HepG2 (cell line): ENCODE data around the gene H19. TPM values are rescaled to one million over a fixed set of nuclear protein-coding genes. Genes with fewer than 3 reads are reported as not detected.

ENCODE experiments used
- ATAC-seq: fragments of 200-7000 bp; cut with Tn5 transposase; 3 replicates; pipeline ENCODE4 v1.9.1; 2020; ENCODE audit warnings: mild to moderate bottlenecking, moderate library complexity
- BruUV-seq: library from RNA; stranded (reverse); fragments of 400-500 nt; replicated peaks from 2 replicates; lab custom pipeline; 2021; lab: Mats Ljungman, UMichigan
- CTCF ChIA-PET: fragments of 300-600 bp; formaldehyde crosslinking; extraction: SDS; loops from one replicate; lab custom pipeline; 2021; ENCODE audit warnings: low total read pairs, inconsistent platforms, low intra/inter-chr PET ratio; lab: Yijun Ruan, JAX
- POLR2A ChIA-PET: fragments of 350-600 bp; sonication (Branson Sonifier 250); formaldehyde crosslinking; loops from one replicate; lab custom pipeline; 2020; ENCODE audit warnings: antibody characterized with exemption, inconsistent platforms; lab: Yijun Ruan, JAX
- DNase-seq: peaks from one replicate; pipeline ENCODE4 v3.0.0-alpha.2; 2015; ENCODE audit warnings: low spot score
- FAIRE-seq: peaks from 3 replicates; lab custom pipeline; 2011; peaks lifted over from hg19 to GRCh38; lab: Jason Lieb, UNC
- H2AFZ ChIP-seq: one replicate; pipeline ENCODE4 v1.6.1; 2011; ENCODE audit warnings: low read length, inconsistent platforms
- H3K27ac ChIP-seq: fragments of 300-600 bp; 3 replicates; pipeline ENCODE4 v1.8.0; 2011; ENCODE audit warnings: mixed run types, mild to moderate bottlenecking, mixed read lengths, low read length, inconsistent platforms; ENCODE audit not compliant: insufficient read depth; ENCODE audit errors: extremely low read length
- H3K27me3 ChIP-seq, 2 experiments: fragments of 200-600 bp in 1 of 2; 2 replicates in 1 of 2; 3 replicates in 1 of 2; pipeline versions ENCODE4 v1.6.0 to v1.8.0; 2011; ENCODE audit warnings: low read length in 2 of 2, mild to moderate bottlenecking in 2 of 2, moderate library complexity in 2 of 2, inconsistent platforms in 1 of 2; ENCODE audit not compliant: insufficient read depth in 2 of 2, control insufficient read depth in 1 of 2
- H3K36me3 ChIP-seq, 2 experiments: fragments of 200-600 bp in 1 of 2; replicated peaks in 1 of 2; 2 replicates in 1 of 2; 3 replicates in 1 of 2; pipeline versions ENCODE4 v1.5.1 to v1.8.0; 2011; ENCODE audit warnings: low read length in 2 of 2, inconsistent platforms in 1 of 2; ENCODE audit not compliant: insufficient read depth in 2 of 2, control insufficient read depth in 1 of 2
- H3K4me1 ChIP-seq: 2 replicates; pipeline ENCODE4 v1.5.1; 2012; ENCODE audit warnings: low read length, inconsistent platforms; ENCODE audit not compliant: insufficient read depth
- H3K4me2 ChIP-seq: 2 replicates; pipeline ENCODE4 v1.6.0; 2011; ENCODE audit warnings: low read depth, low read length, inconsistent platforms
- H3K4me3 ChIP-seq, 3 experiments: fragments of 200-600 bp in 1 of 3; sonication (generic), shearing (Covaris generic) in 1 of 3; replicated peaks in 1 of 3; 2 replicates each; pipeline ENCODE4 v1.5.1; 2011 to 2016; ENCODE audit warnings: low read length in 3 of 3, inconsistent platforms in 2 of 3, low read depth in 2 of 3, mild to moderate bottlenecking in 2 of 3, control low read depth in 1 of 3, mixed read lengths in 1 of 3; ENCODE audit not compliant: insufficient read depth in 1 of 3
- H3K79me2 ChIP-seq: one replicate; pipeline ENCODE4 v1.6.1; 2011; ENCODE audit warnings: low read length, inconsistent platforms; ENCODE audit not compliant: insufficient read depth
- H3K9ac ChIP-seq: 2 replicates; pipeline ENCODE4 v1.6.0; 2011; ENCODE audit warnings: mild to moderate bottlenecking, low read depth, low read length, inconsistent platforms; ENCODE audit not compliant: insufficient read depth
- H3K9me3 ChIP-seq: 2 replicates; pipeline ENCODE4 v1.5.1; 2012; ENCODE audit warnings: mild to moderate bottlenecking, low read length
- H4K20me1 ChIP-seq: 2 replicates; pipeline ENCODE4 v1.6.0; 2011; ENCODE audit warnings: inconsistent platforms, mild to moderate bottlenecking, low read length, moderate library complexity; ENCODE audit not compliant: insufficient read depth
- DPF2 ChIP-seq: sonication (generic); formaldehyde crosslinking; IDR thresholded peaks from 2 replicates; pipeline ENCODE4 v1.4.0; 2020; ENCODE audit warnings: mild to moderate bottlenecking, low read depth, missing genetic modification reagents, borderline replicate concordance
- HHEX ChIP-seq: IDR thresholded peaks from 2 replicates; pipeline ENCODE4 v1.6.1; 2016; ENCODE audit warnings: control low read depth
- ZBTB7A ChIP-seq: sonication (generic); formaldehyde crosslinking; IDR thresholded peaks from 2 replicates; pipeline ENCODE4 v1.8.0; 2022; ENCODE audit warnings: mild to moderate bottlenecking, missing genetic modification reagents
- WGBS: methylation state at CpG from one replicate; pipeline ENCODE4 v1.1.6; 2017; ENCODE audit warnings: low lambda C conversion rate; 5-methylcytosine and 5-hydroxymethylcytosine counted together
- in situ Hi-C: cut with HindIII; loops from 2 replicates; pipeline ENCODE4 v1.10.0; 2017; ENCODE audit warnings: low pct_unique_long_range_greater_than_20kb; ENCODE audit not compliant: extremely low pct_ligation_motif_present
- intact Hi-C: fragments of 100-400 bp; cut with micrococcal nuclease; formaldehyde crosslinking; loops from one replicate; pipeline ENCODE4 v1.10.0; 2022; ENCODE audit not compliant: unreplicated experiment
- polyA plus RNA-seq, 8 experiments: library from polyadenylated mRNA; depleted of rRNA in 3 of 8; stranded (reverse) in 7 of 8; unstranded in 1 of 8; fragments of >200 nt; fragmentation: Illumina TruSeq in 4 of 8; extraction: Trizol in 4 of 8; gene quantifications; 2 replicates each; pipeline versions ENCODE4 v1.2.1 to v1.2.3, GENCODE V29; 2011 to 2016; ENCODE audit warnings: low read depth in 4 of 8, missing spikeins in 1 of 8, mixed read lengths in 1 of 8; ENCODE audit not compliant: insufficient read depth in 1 of 8
- total RNA-seq, 5 experiments: library from RNA; depleted of rRNA; stranded (reverse); fragments of >200 nt; fragmentation: Illumina TruSeq; extraction: Trizol; gene quantifications; 2 replicates each; pipeline ENCODE4 v1.2.3, GENCODE V29; 2016; ENCODE audit warnings: low read depth in 1 of 5
- TF ChIP-seq, protein P1 (sequence below): sonication (generic); formaldehyde crosslinking; IDR thresholded peaks from 2 replicates; pipeline ENCODE4 v1.5.1; 2020; ENCODE audit warnings: mild to moderate bottlenecking, missing genetic modification reagents, moderate library complexity

H19 gene
- total and polyA plus RNA-seq, 2 of the 13 experiments (the other 11 are each of a cell fraction or from before 2014, with no cell fraction given), result 1.2 to 2.4 TPM

DNA sequence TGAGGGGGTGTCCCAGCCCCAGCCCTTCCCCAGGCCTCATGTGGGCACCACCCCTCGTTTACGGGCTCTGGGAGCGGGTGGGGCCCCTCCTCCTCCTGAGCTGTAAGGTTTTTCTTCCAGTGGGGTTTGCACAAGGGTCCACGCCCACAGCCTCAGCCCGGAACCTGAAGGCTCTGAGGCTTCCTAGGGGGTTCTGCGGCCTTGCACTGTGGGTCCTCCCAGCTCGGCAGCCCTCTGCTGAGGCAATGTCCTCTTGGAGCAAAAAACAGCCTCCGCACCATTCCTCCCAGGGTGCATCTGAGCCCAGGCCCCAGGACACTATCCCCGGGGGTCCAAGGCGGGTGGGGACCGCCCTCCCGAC, 14.1 kb downstream of the H19 start:
- ATAC-seq, result no peak
- TF ChIP-seq, protein P1, sequence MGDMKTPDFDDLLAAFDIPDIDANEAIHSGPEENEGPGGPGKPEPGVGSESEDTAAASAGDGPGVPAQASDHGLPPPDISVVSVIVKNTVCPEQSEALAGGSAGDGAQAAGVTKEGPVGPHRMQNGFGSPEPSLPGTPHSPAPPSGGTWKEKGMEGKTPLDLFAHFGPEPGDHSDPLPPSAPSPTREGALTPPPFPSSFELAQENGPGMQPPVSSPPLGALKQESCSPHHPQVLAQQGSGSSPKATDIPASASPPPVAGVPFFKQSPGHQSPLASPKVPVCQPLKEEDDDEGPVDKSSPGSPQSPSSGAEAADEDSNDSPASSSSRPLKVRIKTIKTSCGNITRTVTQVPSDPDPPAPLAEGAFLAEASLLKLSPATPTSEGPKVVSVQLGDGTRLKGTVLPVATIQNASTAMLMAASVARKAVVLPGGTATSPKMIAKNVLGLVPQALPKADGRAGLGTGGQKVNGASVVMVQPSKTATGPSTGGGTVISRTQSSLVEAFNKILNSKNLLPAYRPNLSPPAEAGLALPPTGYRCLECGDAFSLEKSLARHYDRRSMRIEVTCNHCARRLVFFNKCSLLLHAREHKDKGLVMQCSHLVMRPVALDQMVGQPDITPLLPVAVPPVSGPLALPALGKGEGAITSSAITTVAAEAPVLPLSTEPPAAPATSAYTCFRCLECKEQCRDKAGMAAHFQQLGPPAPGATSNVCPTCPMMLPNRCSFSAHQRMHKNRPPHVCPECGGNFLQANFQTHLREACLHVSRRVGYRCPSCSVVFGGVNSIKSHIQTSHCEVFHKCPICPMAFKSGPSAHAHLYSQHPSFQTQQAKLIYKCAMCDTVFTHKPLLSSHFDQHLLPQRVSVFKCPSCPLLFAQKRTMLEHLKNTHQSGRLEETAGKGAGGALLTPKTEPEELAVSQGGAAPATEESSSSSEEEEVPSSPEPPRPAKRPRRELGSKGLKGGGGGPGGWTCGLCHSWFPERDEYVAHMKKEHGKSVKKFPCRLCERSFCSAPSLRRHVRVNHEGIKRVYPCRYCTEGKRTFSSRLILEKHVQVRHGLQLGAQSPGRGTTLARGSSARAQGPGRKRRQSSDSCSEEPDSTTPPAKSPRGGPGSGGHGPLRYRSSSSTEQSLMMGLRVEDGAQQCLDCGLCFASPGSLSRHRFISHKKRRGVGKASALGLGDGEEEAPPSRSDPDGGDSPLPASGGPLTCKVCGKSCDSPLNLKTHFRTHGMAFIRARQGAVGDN (CRISPR knock-in tag), result peak; percentile 56; the same call in 1 of the 2 replicates
- TF ChIP-seq ZBTB7A (CRISPR knock-in tag), result 0 out of 2 replicates have a peak, but pooled peaks have one; percentile 14
- no peak for TF ChIP-seq HHEX
- no peak for TF ChIP-seq DPF2 (CRISPR knock-in tag)
- TF ChIP-seq, all 625 proteins: peak for 2
- no CpG with 5 or more reads among the region's 12 CpGs for WGBS
- H2AFZ ChIP-seq, result no peak overlapping the region
- intact Hi-C loops, result no loop called here
- H3K4me3 ChIP-seq, result no peak overlapping the region
- no peak for FAIRE-seq
- in situ Hi-C loops, result no loop called here
- peak overlapping the region; percentile 48 for H3K27ac ChIP-seq
- no peaks in the 10 kb centered on the region for H4K20me1 ChIP-seq
- H3K9me3 ChIP-seq, result no peaks in the 10 kb centered on the region
- ChIA-PET CTCF (no interaction called here), POLR2A (interaction anchor here (1.1 to 26.2 kb wide), 10 partner anchors 3 to 292 kb away, joined by 3 to 720 read pairs (median 28); partner anchors contain the start of genes IGF2 and MRPL23)
- H3K27me3 ChIP-seq, result no peaks in the 10 kb centered on the region
- H3K9ac ChIP-seq, result 0 out of 2 replicates have a peak overlapping the region, but pooled peaks have one; percentile 39
- 0 out of 2 replicates have a peak overlapping the region, but pooled peaks have one; percentile 18 for H3K4me2 ChIP-seq
- no peaks in the 10 kb centered on the region for H3K36me3 ChIP-seq
- no peaks in the 10 kb centered on the region for H3K79me2 ChIP-seq
- BruUV-seq, result no TSS peak
- DNase-seq, result no peak
- H3K4me1 ChIP-seq, result no peaks in the 10 kb centered on the region
